GM15510 (cell line): Measurements from ENCODE around the gene ALK.

Experiments used
- POLR2A ChIP-seq: IDR thresholded peaks from 3 replicates; pipeline ENCODE4 v1.6.1; 2011; ENCODE audit warnings: borderline replicate concordance; ENCODE audit not compliant: insufficient read length; ENCODE audit errors: extremely low read depth

ALK gene

DNA sequence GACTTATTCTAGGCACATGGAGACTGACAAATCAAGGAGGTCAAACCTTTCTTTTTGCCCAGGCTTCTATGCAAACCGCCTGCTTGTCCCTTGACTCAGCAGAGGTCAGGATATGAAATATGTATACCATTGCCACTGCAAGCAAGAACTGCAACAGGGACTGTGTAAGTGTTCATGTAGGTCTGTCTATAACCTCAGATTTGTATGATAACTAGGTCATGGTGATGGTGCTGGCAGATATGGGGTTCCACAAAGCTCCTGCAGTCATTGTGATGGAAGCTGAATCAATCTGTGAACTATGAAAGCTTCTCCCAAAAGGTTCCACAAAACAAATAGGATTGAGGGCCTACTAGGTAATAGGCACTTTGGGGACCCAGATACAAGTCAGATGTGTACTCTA lies 489.9 kb downstream of the ALK start:
- TF ChIP-seq POLR2A = no peak

GRCh38 chr2:29430382-29431112 lies 490.8 kb downstream of the ALK start:
- TF ChIP-seq POLR2A = no peak

DNA sequence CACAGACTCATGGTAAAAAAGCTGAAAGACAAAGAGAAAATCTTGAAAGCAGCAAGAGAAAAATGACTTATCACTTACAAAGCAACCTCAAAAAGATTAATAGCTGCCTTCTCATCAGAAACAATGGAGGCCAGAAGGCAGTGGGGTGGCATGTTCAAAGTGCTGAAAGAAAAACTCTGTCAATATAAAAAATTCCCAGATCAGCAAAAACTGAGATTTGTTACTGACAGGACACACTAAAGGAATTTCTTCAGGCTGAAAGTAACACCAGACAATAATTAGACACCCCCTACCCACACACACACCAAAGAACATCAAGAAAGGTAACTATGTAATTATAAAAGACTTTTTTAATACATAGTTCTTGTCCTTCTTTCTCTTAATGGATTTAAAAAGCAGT lies 495.0 kb downstream of the ALK start:
- no peak for TF ChIP-seq POLR2A

GRCh38 chr2:29425866-29426265 lies 495.5 kb downstream of the ALK start:
- no peak for TF ChIP-seq POLR2A

DNA sequence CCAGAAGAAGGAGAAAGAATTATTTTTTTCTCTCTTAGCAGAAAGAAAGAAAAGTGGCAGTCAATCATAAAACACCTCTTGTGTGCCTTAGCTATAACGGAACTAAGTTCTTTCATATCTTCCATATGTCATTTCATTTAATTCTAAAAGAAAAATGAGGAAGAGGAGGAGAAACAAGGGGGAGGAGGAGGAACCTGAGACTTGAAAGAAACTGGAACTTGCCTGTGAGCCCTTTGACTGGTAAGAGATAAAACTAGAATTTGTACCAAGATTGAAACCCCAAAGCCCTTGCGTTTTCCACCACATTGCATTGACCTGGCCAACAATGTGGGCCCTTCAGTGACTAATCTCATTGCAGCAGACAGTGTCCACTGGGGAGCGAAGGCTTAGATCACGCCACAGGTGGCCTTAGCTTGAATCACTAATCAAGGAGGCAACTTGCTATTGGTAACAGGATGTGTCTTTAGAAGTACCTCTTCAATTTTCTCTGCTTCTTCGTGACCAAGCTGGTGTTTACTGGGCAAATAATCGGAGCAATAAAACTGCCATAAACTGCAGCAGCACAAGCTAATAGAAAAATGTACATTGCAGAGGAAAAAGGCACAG lies 498.2 kb downstream of the ALK start:
- TF ChIP-seq POLR2A = no peak

DNA sequence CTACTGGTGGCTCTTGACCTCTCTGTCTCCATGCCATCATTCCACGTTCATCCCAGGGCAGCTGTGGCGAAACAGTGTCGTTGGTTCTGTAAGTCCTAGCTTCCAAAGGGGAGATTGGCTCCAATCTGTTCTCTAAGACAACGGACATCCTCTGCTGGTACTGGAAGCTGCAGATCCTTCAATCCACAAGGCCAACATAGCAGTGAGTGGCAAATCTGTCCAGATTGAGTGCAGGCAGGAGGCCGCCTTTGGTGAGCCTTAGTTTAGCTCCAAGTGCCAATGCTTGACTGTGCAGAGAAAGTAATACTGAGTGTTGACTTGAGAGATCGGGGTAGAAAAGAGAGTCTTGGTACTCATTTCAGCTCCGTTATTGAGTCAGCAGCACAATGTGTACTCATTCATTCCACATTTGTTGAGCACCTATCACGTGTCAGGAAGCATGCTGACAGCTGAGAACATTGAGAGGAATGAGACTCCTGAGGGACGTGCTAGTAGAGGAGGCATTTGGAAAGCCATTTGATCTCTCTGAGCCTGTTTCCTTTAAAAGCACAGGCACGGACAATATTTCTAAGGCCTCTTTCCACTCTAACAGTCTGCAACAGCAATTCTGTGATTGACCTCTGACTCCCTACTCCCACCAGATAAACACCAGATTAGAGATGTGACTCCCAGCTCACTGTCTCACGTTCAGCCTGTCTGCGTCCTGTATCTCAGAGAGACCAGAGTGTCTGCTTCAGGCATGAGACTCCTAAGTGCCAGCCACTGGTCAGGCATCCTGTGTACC lies 500.2 kb downstream of the ALK start:
- no peak for TF ChIP-seq POLR2A

DNA sequence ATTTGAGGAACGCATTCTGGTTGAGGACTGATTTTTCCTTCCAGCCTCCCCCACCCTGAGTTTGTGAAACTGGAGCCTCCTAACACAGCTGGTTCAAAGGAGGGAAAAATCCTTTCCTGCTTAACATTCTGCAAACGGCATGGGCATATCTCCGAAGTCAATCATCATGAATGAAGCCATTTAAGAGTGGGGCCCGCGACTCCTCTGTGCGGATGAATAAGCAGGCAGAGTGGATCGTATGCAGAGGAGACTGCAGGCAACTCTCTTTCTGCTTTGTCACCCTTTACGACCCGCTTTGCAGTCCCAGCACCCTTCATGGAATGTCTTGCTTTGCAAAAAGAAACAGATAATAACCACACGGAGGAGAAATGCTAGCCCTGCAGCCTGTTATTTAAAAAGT lies 500.9 kb downstream of the ALK start:
- no peak for TF ChIP-seq POLR2A

DNA sequence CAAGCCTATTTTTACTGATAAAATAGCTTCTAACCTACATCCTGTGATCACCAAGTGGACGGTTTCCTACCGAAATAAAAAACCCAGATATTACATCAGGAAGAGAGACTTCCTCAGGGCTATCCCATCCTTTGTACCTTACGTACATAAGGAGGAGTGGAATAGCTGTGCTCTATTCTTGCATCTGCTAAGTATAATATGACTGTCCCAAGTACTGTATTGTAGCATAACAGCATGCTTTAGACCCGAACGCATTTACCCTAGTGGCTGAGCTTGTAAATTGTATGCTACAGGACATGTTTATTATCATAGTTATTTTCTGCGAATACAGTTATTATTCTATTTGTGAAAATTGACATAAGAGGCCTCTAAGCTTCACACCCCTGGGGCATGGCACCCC lies 503.8 kb downstream of the ALK start:
- TF ChIP-seq POLR2A = no peak

- TF ChIP-seq POLR2A = no peak
Observed at GRCh38 chr2:29412197-29412925, 509.0 kb downstream of the ALK start.

- no peak for TF ChIP-seq POLR2A
Observed at GRCh38 chr2:29405707-29406106, 515.7 kb downstream of the ALK start.

- no peak for TF ChIP-seq POLR2A
Observed at GRCh38 chr2:29405266-29405665, 516.1 kb downstream of the ALK start.

GRCh38 chr2:29401994-29402393 lies 519.4 kb downstream of the ALK start:
- TF ChIP-seq POLR2A = no peak

DNA sequence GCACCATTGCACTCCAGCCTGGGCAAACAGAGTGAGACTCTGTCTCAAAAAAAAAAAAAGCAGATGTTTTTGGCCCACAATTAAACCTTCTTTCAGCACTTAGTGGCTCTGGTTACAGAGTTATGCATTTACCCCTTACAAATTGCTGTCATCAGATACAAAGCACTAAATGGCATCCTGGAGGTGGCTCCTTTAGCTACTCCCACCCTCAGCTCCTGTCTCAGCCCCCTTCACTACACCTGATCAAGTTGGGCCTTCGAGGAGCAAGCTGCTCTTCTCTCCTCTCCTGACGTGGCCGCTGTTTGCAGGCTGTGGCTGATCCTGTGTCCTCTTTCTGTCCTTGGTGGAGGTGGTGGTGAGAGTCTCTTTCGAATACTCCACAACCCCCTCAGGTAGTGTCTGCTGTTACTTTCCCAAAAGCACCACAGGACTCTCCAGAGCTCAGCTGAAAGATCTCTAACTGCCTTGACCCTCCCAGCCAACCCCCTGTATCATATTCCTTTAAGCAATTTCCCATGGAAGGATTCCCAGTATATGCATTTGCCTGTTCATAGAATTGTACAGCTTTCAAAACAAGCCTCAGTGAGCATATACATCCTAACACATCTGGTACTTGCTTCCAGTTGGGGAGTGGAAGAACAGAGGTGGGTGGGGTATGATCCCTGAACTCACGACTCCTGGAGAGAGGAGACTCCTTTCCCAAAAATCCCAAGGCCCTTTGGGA lies 520.3 kb downstream of the ALK start:
- no peak for TF ChIP-seq POLR2A
